K562 (cell line): ENCODE data around the gene GPAT2. TPM values are rescaled to one million over a fixed set of nuclear protein-coding genes. Genes with fewer than 3 reads are reported as not detected.

ENCODE experiments used
- ATAC-seq: fragments of 200-7000 bp; cut with Tn5 transposase; 3 replicates; pipeline ENCODE4 v1.9.1; 2020; ENCODE audit warnings: moderate library complexity
- BruUV-seq: library from RNA; stranded (reverse); fragments of 400-500 nt; replicated peaks from 2 replicates; lab custom pipeline; 2021; lab: Mats Ljungman, UMichigan
- CTCF ChIA-PET: fragments of 300-600 bp; formaldehyde crosslinking; extraction: SDS; loops from one replicate; lab custom pipeline; 2021; ENCODE audit warnings: low intra/inter-chr PET ratio; lab: Yijun Ruan, JAX
- POLR2A ChIA-PET: fragments of 300-600, 350-650 bp; sonication (Branson Sonifier 250); formaldehyde crosslinking; extraction: SDS; loops from one replicate; lab custom pipeline; 2021; ENCODE audit warnings: antibody characterized with exemption, inconsistent platforms; lab: Yijun Ruan, JAX
- DNase-seq, 4 experiments: peaks; one replicate each; pipeline versions ENCODE4 v3.0.0 to v3.0.0-alpha.2; 2011 to 2018; ENCODE audit warnings: low spot score in 3 of 4, mixed read lengths in 3 of 4; ENCODE audit errors: extremely low read depth in 1 of 4
- FAIRE-seq: peaks from 2 replicates; lab custom pipeline; 2011; peaks lifted over from hg19 to GRCh38; lab: Jason Lieb, UNC
- H2AFZ ChIP-seq: 2 replicates; pipeline ENCODE4 v1.6.0; 2011; ENCODE audit warnings: low read depth, low read length, control low read depth, inconsistent platforms
- H3K27ac ChIP-seq: fragments of 200-600 bp; 3 replicates; pipeline ENCODE4 v1.8.0; 2011; ENCODE audit warnings: low read depth, mild to moderate bottlenecking, control low read depth, inconsistent platforms, low read length, moderate library complexity, mixed read lengths; ENCODE audit errors: extremely low read depth
- H3K27me3 ChIP-seq, 2 experiments: fragments of 300-600 bp in 1 of 2; 2 replicates in 1 of 2; 3 replicates in 1 of 2; pipeline versions ENCODE4 v1.6.0 to v1.8.0; 2011; ENCODE audit warnings: inconsistent platforms in 2 of 2, low read length in 2 of 2, mild to moderate bottlenecking in 1 of 2, mixed read lengths in 1 of 2, moderate library complexity in 1 of 2; ENCODE audit not compliant: control insufficient read depth in 2 of 2, insufficient read depth in 2 of 2
- H3K36me3 ChIP-seq: fragments of 300-600 bp; 3 replicates; pipeline ENCODE4 v1.8.0; 2011; ENCODE audit warnings: mild to moderate bottlenecking, low read length, inconsistent platforms; ENCODE audit not compliant: control insufficient read depth, insufficient read depth
- H3K4me1 ChIP-seq, 2 experiments: fragments of 200-600 bp in 1 of 2; replicated peaks in 1 of 2; 2 replicates in 1 of 2; 3 replicates in 1 of 2; pipeline versions ENCODE4 v1.5.1 to v1.8.0; 2011; ENCODE audit warnings: inconsistent platforms in 2 of 2, low read length in 2 of 2, mild to moderate bottlenecking in 1 of 2, mixed read lengths in 1 of 2, moderate library complexity in 1 of 2; ENCODE audit not compliant: control insufficient read depth in 2 of 2, insufficient read depth in 2 of 2
- H3K4me2 ChIP-seq: 2 replicates; pipeline ENCODE4 v1.6.1; 2011; ENCODE audit warnings: low read length, control low read depth, inconsistent platforms, mixed read lengths; ENCODE audit not compliant: insufficient read depth
- H3K4me3 ChIP-seq: fragments of 200-600 bp; sonication (generic), shearing (Covaris generic); 2 replicates; pipeline ENCODE4 v1.5.1; 2016; ENCODE audit warnings: control low read depth, inconsistent platforms
- H3K79me2 ChIP-seq: fragments of 200-600 bp; 3 replicates; pipeline ENCODE4 v1.8.0; 2011; ENCODE audit warnings: low read length, inconsistent platforms; ENCODE audit not compliant: control insufficient read depth, insufficient read depth
- H3K9ac ChIP-seq, 2 experiments: 2 replicates each; pipeline versions ENCODE4 v1.6.0 to v1.6.1; 2011; ENCODE audit warnings: low read depth in 2 of 2, low read length in 2 of 2, control low read depth in 1 of 2, inconsistent platforms in 1 of 2, mild to moderate bottlenecking in 1 of 2, mixed read lengths in 1 of 2; ENCODE audit not compliant: insufficient read depth in 1 of 2
- H3K9me1 ChIP-seq: one replicate; pipeline ENCODE4 v1.6.0; 2011; ENCODE audit warnings: inconsistent platforms, mild to moderate bottlenecking, low read length, moderate library complexity; ENCODE audit not compliant: control insufficient read depth, insufficient read depth
- H3K9me3 ChIP-seq: replicated peaks from 2 replicates; pipeline ENCODE4 v1.5.1; 2011; ENCODE audit warnings: low read depth, low read length, inconsistent platforms; ENCODE audit not compliant: control insufficient read depth, insufficient read depth
- H4K20me1 ChIP-seq: replicated peaks from 2 replicates; pipeline ENCODE4 v1.6.1; 2011; ENCODE audit warnings: low read length, inconsistent platforms, mixed read lengths; ENCODE audit not compliant: control insufficient read depth, insufficient read depth
- MAFF ChIP-seq: IDR thresholded peaks from 2 replicates; pipeline ENCODE4 v1.6.1; 2012; ENCODE audit warnings: low read length, improper control_type of control experiment
- MTF1 ChIP-seq: fragments of 250-450 bp; sonication (Bioruptor Pico); IDR thresholded peaks from 2 replicates; pipeline ENCODE4 v1.9.0; 2021; ENCODE audit warnings: moderate library complexity, mild to moderate bottlenecking, inconsistent platforms, borderline replicate concordance
- SMC3 ChIP-seq: conservative IDR thresholded peaks from 2 replicates; pipeline ENCODE4 v1.6.1; 2011; ENCODE audit warnings: low read depth, low read length, improper control_type of control experiment; ENCODE audit not compliant: insufficient read depth
- WGBS: fragments of 100-300 bp; shearing (Covaris generic); methylation state at CpG from one replicate; pipeline ENCODE4 v1.1.6; 2016; ENCODE audit warnings: low coverage, mixed read lengths; ENCODE audit not compliant: insufficient coverage; ENCODE audit errors: missing lambda C conversion rate; 5-methylcytosine and 5-hydroxymethylcytosine counted together
- in situ Hi-C: fragments of 300-500 bp; cut with MboI; formaldehyde crosslinking; loops from 4 replicates; pipeline ENCODE4 v1.15.0; 2018; ENCODE audit warnings: inconsistent platforms, mixed read lengths
- intact Hi-C: fragments of 100-400 bp; cut with micrococcal nuclease; formaldehyde crosslinking; loops from 2 replicates; pipeline ENCODE4 v1.14.2; 2022
- polyA plus RNA-seq, 8 experiments: library from polyadenylated mRNA; depleted of rRNA in 4 of 8; stranded (reverse) in 5 of 8; unstranded in 3 of 8; fragments of >200 nt; fragmentation: Nextera tagmentation in 2 of 8; fragmentation: Illumina TruSeq in 1 of 8; extraction: Ambion mirVana in 2 of 8; extraction: Trizol in 1 of 8; gene quantifications; 2 replicates each; pipeline versions ENCODE4 v1.2.1 to v1.2.3, GENCODE V29; 2011 to 2014; ENCODE audit warnings: inconsistent platforms in 1 of 8, missing spikeins in 1 of 8
- total RNA-seq, 7 experiments: library from RNA; depleted of rRNA in 6 of 7; stranded (reverse); fragments of >200 nt in 6 of 7; fragmentation: Illumina TruSeq in 2 of 7; extraction: Trizol in 2 of 7; gene quantifications; 2 replicates each; pipeline versions ENCODE4 v1.2.1 to v1.2.3, GENCODE V29; 2011 to 2021; ENCODE audit warnings: low replicate concordance in 1 of 7
- TF ChIP-seq, protein P1 (sequence below): fragments of 250-450 bp; sonication (Bioruptor Pico); IDR thresholded peaks from 2 replicates; pipeline ENCODE4 v1.5.0; 2021; ENCODE audit warnings: mild to moderate bottlenecking, moderate library complexity
- TF ChIP-seq, protein P2 (sequence below): fragments of 150-350 bp; conservative IDR thresholded peaks from 2 replicates; pipeline ENCODE4 v1.6.1; 2014; ENCODE audit warnings: low read length

Gene GPAT2
- total and polyA plus RNA-seq, 9 of the 15 experiments (the other 6 are each of a cell fraction or from before 2014, with no cell fraction given) = 0.01 to 1.2 (median 0.22) TPM; not detected in 3

DNA sequence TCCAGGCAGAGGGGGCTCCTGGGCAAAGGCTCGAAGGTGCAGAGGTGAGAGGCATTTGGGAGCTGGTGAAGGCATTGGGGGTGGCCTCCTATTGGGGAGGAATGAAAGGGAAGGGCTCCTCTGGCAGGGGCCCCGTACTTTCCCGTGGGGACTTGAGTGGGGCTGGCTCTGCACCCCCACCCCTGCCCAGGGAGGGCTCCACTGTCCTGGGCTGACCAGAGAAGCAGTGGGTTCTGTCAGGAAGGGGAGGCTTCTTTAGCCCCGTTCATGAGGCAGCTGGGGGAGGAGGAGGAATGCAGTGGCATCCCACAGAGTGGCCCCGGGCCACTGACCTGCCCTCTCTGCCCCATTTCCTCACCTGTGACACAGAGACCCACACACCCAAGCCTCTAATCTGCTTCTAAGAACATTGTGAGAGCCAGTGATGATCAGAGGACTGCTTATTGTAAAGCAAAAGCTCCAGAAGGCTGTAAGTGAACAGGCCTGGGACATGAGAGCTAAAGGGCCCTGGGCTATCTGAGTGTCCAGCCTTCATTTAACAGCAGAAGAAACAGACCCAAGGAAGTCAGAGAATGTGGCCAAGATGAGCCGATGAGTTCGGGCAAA, 38.6 kb upstream of the GPAT2 start:
- no peaks in the 10 kb centered on the region for H3K9me3 ChIP-seq
- BruUV-seq = no TSS peak
- in situ Hi-C loops = loop anchor here (10.0 kb wide), 1 partner anchor 68 kb away; no protein-coding TSS in a partner anchor
- ATAC-seq = no peak
- no peaks in the 10 kb centered on the region for H3K36me3 ChIP-seq
- H3K4me1 ChIP-seq = no peaks in the 10 kb centered on the region
- FAIRE-seq = no peak
- no peak for TF ChIP-seq MAFF
- TF ChIP-seq, protein P1, sequence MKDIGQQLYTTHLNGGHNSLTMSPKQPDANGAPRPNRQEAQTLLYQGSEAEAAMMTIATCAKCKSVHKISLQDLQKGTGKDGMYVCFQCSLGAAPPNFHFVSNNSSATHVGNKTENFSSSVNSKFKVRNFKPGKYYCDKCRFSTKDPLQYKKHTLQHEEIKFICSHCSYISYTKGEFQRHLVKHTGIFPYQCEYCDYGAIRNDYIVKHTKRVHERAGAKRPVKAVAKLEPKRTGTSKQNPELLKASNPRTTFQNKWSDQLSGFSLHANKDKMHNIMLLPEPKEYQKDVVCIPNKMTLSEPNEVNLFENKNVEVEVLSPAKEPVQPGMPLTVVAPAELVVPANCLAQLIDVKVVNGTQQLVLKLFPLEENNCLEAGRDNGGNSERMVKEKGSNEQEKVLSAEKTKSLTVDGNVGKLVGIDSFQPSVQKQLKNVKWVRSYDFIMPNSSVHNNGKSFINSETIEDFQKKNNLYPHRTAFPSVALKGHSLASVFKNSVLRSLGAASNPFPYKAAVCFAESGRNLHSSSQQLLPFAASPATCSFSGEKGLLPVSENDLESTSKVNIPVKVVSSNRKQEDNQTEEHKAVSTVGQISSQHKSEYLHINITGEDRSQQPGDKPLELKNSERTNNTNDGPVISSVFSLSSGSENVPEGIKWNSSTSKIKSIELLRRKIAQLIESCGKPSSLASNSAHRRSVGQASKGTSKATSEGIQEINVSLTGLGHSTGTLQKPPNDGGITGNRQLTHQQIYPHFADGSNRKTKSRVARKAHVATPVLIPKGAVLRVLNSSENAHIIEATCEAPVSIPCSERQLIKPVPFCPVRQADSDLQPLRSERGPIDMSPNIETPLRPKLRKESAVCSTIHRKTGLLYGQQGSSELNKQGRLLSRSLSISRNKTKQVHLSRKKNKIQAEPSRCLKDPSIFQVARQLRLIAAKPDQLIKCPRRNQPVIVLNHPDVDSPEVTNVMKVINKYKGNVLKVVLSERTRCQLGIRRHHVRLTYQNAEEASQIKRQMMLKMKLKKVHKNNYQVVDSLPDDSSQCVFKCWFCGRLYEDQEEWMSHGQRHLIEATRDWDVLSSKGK (CRISPR knock-in tag) = no peak
- no peak for TF ChIP-seq SMC3
- TF ChIP-seq MTF1 (CRISPR knock-in tag) = no peak
- TF ChIP-seq, protein P2, sequence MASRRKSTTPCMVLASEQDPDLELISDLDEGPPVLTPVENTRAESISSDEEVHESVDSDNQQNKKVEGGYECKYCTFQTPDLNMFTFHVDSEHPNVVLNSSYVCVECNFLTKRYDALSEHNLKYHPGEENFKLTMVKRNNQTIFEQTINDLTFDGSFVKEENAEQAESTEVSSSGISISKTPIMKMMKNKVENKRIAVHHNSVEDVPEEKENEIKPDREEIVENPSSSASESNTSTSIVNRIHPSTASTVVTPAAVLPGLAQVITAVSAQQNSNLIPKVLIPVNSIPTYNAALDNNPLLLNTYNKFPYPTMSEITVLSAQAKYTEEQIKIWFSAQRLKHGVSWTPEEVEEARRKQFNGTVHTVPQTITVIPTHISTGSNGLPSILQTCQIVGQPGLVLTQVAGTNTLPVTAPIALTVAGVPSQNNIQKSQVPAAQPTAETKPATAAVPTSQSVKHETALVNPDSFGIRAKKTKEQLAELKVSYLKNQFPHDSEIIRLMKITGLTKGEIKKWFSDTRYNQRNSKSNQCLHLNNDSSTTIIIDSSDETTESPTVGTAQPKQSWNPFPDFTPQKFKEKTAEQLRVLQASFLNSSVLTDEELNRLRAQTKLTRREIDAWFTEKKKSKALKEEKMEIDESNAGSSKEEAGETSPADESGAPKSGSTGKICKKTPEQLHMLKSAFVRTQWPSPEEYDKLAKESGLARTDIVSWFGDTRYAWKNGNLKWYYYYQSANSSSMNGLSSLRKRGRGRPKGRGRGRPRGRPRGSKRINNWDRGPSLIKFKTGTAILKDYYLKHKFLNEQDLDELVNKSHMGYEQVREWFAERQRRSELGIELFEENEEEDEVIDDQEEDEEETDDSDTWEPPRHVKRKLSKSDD = no peak
- no peak overlapping the region for H3K4me2 ChIP-seq
- no peak for DNase-seq
- ChIA-PET CTCF (no interaction called here), POLR2A (interaction anchor here (0.7 kb wide), 1 partner anchor 122 kb away, joined by 3 read pairs; no protein-coding TSS in a partner anchor)
- intact Hi-C loops = no loop called here
- 0% methylated on average over 6 of the region's 7 CpGs for WGBS
- H3K4me3 ChIP-seq = no peak overlapping the region
- H3K9me1 ChIP-seq = no peaks in the 10 kb centered on the region
- peaks cover 4 to 42% of the 10 kb centered on the region in 2 experiments; a peak in 3 of 5 replicates for H3K27me3 ChIP-seq
- no peak overlapping the region for H2AFZ ChIP-seq
- H3K79me2 ChIP-seq = no peaks in the 10 kb centered on the region
- no peaks in the 10 kb centered on the region for H4K20me1 ChIP-seq
- H3K9ac ChIP-seq = no peak overlapping the region
- H3K27ac ChIP-seq = no peak overlapping the region
